Measurements from ENCODE around the gene SARM1. TPM values are rescaled to one million over a fixed set of nuclear protein-coding genes. Genes with fewer than 3 reads are reported as not detected.

Gene SARM1
- total and polyA plus RNA-seq, 2 of the 13 experiments (the other 11 are each of a cell fraction or from before 2014, with no cell fraction given), result 0.73 to 0.86 TPM

DNA sequence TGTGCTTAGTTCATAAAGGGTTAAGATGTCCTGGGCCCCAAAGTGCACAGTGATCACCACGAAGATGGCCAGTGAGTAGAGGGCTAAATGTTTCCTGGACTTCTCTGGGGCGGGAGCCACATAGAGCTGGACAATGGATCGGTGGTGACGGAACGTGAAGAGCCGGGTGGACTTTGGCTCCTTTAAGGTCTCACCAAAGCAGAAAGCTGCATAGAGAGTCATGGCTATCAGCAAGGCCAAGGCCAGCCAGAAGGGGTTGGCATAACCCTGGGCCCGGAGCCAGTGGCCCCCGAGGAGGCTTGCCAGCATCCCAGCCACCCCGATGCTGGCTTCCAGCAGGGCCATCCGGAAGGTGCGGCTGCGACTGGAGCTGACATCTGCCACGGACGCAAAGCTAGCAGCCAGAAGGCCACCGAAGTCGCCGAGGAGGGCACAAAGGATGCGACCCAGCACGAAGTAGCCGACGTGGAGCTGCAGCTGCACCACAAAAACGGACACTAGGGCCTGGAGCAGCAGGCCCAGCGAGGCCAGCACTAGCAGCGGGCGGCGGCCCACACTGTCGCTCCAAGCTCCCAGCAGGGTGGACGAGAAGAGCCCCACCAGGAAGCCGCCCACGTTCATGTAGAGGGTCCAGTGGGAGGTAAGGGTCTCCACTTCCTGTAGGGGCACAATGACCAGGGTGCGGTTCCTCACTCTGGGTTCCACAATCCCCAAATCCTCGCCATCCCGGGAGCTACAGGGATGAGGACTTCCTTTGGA, 33.5 kb downstream of the SARM1 start (continued):
- TF ChIP-seq ZFP90 (CRISPR knock-in tag; IDR thresholded peaks at IDR 0.05; ENCODE audit: borderline replicate concordance), result no peak
- no peak for TF ChIP-seq CBX2 (IDR thresholded peaks at IDR 0.05; ENCODE audit: low read depth, low read length)
- TF ChIP-seq CBX2 (CRISPR knock-in tag; IDR thresholded peaks at IDR 0.05; ENCODE audit: low read depth), result no peak
- TF ChIP-seq, protein P1, sequence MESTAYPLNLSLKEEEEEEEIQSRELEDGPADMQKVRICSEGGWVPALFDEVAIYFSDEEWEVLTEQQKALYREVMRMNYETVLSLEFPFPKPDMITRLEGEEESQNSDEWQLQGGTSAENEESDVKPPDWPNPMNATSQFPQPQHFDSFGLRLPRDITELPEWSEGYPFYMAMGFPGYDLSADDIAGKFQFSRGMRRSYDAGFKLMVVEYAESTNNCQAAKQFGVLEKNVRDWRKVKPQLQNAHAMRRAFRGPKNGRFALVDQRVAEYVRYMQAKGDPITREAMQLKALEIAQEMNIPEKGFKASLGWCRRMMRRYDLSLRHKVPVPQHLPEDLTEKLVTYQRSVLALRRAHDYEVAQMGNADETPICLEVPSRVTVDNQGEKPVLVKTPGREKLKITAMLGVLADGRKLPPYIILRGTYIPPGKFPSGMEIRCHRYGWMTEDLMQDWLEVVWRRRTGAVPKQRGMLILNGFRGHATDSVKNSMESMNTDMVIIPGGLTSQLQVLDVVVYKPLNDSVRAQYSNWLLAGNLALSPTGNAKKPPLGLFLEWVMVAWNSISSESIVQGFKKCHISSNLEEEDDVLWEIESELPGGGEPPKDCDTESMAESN (CRISPR knock-in tag; conservative IDR thresholded peaks at IDR 0.05), result 0 out of 2 replicates have a peak, but pooled peaks have one; percentile 9
- TF ChIP-seq, protein P2, sequence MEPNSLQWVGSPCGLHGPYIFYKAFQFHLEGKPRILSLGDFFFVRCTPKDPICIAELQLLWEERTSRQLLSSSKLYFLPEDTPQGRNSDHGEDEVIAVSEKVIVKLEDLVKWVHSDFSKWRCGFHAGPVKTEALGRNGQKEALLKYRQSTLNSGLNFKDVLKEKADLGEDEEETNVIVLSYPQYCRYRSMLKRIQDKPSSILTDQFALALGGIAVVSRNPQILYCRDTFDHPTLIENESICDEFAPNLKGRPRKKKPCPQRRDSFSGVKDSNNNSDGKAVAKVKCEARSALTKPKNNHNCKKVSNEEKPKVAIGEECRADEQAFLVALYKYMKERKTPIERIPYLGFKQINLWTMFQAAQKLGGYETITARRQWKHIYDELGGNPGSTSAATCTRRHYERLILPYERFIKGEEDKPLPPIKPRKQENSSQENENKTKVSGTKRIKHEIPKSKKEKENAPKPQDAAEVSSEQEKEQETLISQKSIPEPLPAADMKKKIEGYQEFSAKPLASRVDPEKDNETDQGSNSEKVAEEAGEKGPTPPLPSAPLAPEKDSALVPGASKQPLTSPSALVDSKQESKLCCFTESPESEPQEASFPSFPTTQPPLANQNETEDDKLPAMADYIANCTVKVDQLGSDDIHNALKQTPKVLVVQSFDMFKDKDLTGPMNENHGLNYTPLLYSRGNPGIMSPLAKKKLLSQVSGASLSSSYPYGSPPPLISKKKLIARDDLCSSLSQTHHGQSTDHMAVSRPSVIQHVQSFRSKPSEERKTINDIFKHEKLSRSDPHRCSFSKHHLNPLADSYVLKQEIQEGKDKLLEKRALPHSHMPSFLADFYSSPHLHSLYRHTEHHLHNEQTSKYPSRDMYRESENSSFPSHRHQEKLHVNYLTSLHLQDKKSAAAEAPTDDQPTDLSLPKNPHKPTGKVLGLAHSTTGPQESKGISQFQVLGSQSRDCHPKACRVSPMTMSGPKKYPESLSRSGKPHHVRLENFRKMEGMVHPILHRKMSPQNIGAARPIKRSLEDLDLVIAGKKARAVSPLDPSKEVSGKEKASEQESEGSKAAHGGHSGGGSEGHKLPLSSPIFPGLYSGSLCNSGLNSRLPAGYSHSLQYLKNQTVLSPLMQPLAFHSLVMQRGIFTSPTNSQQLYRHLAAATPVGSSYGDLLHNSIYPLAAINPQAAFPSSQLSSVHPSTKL (CRISPR knock-in tag; IDR thresholded peaks at IDR 0.05), result peak; percentile 85
- no peak for TF ChIP-seq MYNN (CRISPR knock-in tag; IDR thresholded peaks at IDR 0.05; ENCODE audit: low read depth)
- TF ChIP-seq CBX5 (CRISPR knock-in tag; IDR thresholded peaks at IDR 0.05; ENCODE audit: borderline replicate concordance), result no peak; the same call in 1 of the 2 replicates
- no peak for TF ChIP-seq DNMT3B (CRISPR knock-in tag; conservative IDR thresholded peaks at IDR 0.05)
- TF ChIP-seq ZNF589 (CRISPR knock-in tag; conservative IDR thresholded peaks at IDR 0.05), result no peak
- no peak for TF ChIP-seq MED8 (CRISPR knock-in tag; IDR thresholded peaks at IDR 0.05; ENCODE audit: insufficient replicate concordance)
- no peak for TF ChIP-seq ERF (CRISPR knock-in tag; IDR thresholded peaks at IDR 0.05)
- TF ChIP-seq ZNF546 (CRISPR knock-in tag; conservative IDR thresholded peaks at IDR 0.05), result no peak
- TF ChIP-seq SP5 (CRISPR knock-in tag; IDR thresholded peaks at IDR 0.05; ENCODE audit: borderline replicate concordance, low read depth), result peak; percentile 58
- TF ChIP-seq FOSL2 (CRISPR knock-in tag; IDR thresholded peaks at IDR 0.05), result peak; percentile 43; the same call in 1 of the 2 replicates
- TF ChIP-seq, protein P3, sequence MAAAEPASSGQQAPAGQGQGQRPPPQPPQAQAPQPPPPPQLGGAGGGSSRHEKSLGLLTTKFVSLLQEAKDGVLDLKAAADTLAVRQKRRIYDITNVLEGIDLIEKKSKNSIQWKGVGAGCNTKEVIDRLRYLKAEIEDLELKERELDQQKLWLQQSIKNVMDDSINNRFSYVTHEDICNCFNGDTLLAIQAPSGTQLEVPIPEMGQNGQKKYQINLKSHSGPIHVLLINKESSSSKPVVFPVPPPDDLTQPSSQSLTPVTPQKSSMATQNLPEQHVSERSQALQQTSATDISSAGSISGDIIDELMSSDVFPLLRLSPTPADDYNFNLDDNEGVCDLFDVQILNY (CRISPR knock-in tag; conservative IDR thresholded peaks at IDR 0.05), result no peak
- TF ChIP-seq ZFX (CRISPR knock-in tag; IDR thresholded peaks at IDR 0.05; ENCODE audit: low read depth), result peak; percentile 45; the same call in 1 of the 2 replicates
- TF ChIP-seq ZNF737 (CRISPR knock-in tag; IDR thresholded peaks at IDR 0.05; ENCODE audit: borderline replicate concordance), result peak; percentile 32; the same call in 1 of the 2 replicates
- TF ChIP-seq, protein P4, sequence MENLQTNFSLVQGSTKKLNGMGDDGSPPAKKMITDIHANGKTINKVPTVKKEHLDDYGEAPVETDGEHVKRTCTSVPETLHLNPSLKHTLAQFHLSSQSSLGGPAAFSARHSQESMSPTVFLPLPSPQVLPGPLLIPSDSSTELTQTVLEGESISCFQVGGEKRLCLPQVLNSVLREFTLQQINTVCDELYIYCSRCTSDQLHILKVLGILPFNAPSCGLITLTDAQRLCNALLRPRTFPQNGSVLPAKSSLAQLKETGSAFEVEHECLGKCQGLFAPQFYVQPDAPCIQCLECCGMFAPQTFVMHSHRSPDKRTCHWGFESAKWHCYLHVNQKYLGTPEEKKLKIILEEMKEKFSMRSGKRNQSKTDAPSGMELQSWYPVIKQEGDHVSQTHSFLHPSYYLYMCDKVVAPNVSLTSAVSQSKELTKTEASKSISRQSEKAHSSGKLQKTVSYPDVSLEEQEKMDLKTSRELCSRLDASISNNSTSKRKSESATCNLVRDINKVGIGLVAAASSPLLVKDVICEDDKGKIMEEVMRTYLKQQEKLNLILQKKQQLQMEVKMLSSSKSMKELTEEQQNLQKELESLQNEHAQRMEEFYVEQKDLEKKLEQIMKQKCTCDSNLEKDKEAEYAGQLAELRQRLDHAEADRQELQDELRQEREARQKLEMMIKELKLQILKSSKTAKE (CRISPR knock-in tag; IDR thresholded peaks at IDR 0.05; ENCODE audit: borderline replicate concordance), result peak; percentile 35
- TF ChIP-seq REL (CRISPR knock-in tag; conservative IDR thresholded peaks at IDR 0.05), result no peak
- no peak; the same call in 1 of the 2 replicates for TF ChIP-seq ZNF703 (CRISPR knock-in tag; IDR thresholded peaks at IDR 0.05; ENCODE audit: borderline replicate concordance)
- TF ChIP-seq TCF7 (IDR thresholded peaks at IDR 0.05; ENCODE audit: low read depth), result peak; percentile 15; the same call in 1 of the 2 replicates
